Body of pancreas (tissue), 4 donors: ENCODE results near the gene ME3.

Source experiments
- POLR2A ChIP-seq, 3 donors: fragments of 450-650 bp; IDR thresholded peaks; one replicate each; pipeline ENCODE4 v1.6.1; 2016; ENCODE audit warnings: antibody characterized with exemption in 3 of 3, mild to moderate bottlenecking in 2 of 3
- TF ChIP-seq, protein P1 (sequence below), 7 experiments: fragments of 450-650 bp in 4 of 7; fragments of 200-600 bp in 3 of 7; sonication (generic) in 3 of 7; IDR thresholded peaks; one replicate each; pipeline ENCODE4 v1.5.1; 2016 to 2019; ENCODE audit warnings: antibody characterized with exemption in 7 of 7

DNA sequence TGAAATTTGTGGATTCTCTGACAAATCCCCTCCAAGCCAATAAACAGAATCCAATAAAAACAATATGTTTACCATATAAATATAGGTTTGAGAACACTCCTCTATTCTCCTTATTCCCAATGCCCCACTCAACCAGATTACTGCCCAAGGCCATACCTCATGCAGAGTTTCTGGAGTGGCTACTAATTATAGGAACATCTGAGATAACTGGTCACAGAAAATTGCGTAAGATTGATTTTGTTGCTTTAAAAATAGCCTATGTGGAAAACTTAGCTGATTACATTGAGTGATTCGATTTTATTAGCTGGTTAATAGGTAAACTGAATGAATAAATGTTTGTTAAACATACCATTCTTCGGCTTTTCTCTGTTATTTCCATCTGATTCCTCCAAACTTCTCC, 48.0 kb downstream of the ME3 start:
- no peak for TF ChIP-seq POLR2A (IDR thresholded peaks at IDR 0.05)
- TF ChIP-seq, protein P1, sequence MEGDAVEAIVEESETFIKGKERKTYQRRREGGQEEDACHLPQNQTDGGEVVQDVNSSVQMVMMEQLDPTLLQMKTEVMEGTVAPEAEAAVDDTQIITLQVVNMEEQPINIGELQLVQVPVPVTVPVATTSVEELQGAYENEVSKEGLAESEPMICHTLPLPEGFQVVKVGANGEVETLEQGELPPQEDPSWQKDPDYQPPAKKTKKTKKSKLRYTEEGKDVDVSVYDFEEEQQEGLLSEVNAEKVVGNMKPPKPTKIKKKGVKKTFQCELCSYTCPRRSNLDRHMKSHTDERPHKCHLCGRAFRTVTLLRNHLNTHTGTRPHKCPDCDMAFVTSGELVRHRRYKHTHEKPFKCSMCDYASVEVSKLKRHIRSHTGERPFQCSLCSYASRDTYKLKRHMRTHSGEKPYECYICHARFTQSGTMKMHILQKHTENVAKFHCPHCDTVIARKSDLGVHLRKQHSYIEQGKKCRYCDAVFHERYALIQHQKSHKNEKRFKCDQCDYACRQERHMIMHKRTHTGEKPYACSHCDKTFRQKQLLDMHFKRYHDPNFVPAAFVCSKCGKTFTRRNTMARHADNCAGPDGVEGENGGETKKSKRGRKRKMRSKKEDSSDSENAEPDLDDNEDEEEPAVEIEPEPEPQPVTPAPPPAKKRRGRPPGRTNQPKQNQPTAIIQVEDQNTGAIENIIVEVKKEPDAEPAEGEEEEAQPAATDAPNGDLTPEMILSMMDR (IDR thresholded peaks at IDR 0.05): no peak
